Lower leg skin (tissue), 3 donors: ENCODE measurements around the gene SH3D19.

Experiments
- POLR2A ChIP-seq, 2 donors: fragments of 450-650 bp; IDR thresholded peaks; one replicate each; pipeline ENCODE4 v1.6.1; 2016 to 2017; ENCODE audit warnings: antibody characterized with exemption in 2 of 2, mild to moderate bottlenecking in 1 of 2, moderate library complexity in 1 of 2
- TF ChIP-seq, protein P1 (sequence below), 3 donors: fragments of 450-650 bp; IDR thresholded peaks; one replicate each; pipeline ENCODE4 v1.5.1; 2016; ENCODE audit warnings: antibody characterized with exemption in 3 of 3, mild to moderate bottlenecking in 3 of 3, moderate library complexity in 2 of 3

DNA sequence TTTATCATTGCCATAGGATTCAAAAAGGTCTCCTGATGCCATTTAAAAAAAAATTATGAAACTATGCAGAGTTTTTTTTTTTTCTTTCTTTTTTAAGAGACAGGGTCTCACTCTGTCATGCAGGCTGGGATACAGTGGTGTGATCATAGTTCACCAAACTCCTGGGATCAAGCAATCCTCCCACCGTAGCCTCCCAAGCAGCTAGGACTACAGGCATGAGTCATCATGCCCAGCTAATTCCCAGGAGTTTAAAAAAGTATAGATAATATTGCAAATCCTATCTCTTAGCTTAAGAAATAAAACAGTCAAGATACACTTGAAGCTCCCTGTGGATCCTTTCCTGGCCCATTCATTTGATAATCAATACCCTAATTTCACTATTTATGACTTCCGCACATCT, 107.1 kb downstream of the SH3D19 start:
- TF ChIP-seq, protein P1, sequence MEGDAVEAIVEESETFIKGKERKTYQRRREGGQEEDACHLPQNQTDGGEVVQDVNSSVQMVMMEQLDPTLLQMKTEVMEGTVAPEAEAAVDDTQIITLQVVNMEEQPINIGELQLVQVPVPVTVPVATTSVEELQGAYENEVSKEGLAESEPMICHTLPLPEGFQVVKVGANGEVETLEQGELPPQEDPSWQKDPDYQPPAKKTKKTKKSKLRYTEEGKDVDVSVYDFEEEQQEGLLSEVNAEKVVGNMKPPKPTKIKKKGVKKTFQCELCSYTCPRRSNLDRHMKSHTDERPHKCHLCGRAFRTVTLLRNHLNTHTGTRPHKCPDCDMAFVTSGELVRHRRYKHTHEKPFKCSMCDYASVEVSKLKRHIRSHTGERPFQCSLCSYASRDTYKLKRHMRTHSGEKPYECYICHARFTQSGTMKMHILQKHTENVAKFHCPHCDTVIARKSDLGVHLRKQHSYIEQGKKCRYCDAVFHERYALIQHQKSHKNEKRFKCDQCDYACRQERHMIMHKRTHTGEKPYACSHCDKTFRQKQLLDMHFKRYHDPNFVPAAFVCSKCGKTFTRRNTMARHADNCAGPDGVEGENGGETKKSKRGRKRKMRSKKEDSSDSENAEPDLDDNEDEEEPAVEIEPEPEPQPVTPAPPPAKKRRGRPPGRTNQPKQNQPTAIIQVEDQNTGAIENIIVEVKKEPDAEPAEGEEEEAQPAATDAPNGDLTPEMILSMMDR (IDR thresholded peaks at IDR 0.05), result no peak
- TF ChIP-seq POLR2A (IDR thresholded peaks at IDR 0.05), result no peak
